Hypothalamus (tissue), 51 donors: Measurements from ENCODE around the gene NDUFS2.
A peak's percentile ranks its signal among the peaks of the same experiment; 100 is the strongest.

ENCODE experiments used
- DNase-seq, 51 donors: peaks; one replicate each; lab custom pipeline; 2025; lab: John Stamatoyannopoulos, UW

Gene NDUFS2

GRCh38 chr1:161192476-161193465 lies 9.4 kb upstream of the NDUFS2 start:
- DNase-seq: peak in 39 of 51 donors; percentile 14 to 72 (median 43)

DNA sequence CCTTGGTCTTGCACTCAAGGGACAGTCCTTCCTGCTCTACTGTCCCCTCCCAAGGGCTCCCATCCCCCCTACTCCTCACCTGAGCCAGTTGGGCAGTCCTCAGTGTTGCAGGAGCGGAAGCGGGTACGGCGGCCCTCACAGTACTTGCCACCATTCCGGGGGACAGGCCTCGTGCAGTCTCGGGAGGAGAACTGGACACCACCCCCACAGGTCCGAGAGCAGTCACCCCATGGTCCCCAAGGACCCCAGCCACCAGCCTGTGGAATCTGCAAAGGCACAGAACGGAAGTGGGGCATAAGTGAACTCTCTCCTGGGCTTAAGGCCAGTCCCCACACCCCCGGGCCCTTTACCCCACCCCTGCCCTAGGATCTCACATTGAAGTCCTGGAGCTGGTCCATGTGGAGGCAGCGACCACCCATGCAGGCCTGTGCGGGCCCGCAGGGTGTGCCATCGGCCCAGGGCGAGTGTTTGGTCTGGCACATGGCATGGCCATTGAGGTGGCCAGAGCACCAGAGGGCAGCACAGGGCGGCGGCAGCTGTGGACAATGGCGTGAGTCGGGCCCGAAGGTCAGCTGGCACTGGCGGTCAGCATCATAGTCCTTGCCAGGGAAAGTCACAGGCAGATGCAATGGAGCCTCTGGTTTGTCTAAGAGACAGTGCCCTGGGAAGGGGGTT lies 8.5 kb upstream of the NDUFS2 start:
- DNase-seq: peak in 45 of 51 donors; percentile 19 to 88 (median 71)

- peak in 6 of 51 donors; percentile 10 to 21 (median 13) for DNase-seq
These were observed 7.0 kb upstream of the NDUFS2 start for GRCh38 chr1:161195171-161195570.

DNA sequence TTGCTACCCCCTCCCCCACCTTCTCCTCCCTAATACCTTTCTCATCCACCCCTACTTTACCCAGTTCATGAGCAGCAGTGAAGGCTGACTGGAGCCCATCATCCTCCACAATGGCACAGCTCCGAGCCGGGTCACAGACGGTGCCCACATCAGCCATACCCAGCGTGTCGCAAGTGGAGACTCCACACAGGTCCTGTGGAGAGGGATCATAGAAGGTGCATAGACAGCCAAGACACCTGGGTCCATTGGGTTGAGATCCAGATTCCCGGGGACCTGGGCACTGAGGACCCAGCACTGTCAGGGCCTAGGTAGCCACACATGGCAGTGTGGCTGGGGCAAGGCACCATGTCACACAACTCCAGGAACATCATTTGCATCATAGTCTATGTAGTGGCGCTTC lies 6.1 kb upstream of the NDUFS2 start:
- no peak for DNase-seq

DNA sequence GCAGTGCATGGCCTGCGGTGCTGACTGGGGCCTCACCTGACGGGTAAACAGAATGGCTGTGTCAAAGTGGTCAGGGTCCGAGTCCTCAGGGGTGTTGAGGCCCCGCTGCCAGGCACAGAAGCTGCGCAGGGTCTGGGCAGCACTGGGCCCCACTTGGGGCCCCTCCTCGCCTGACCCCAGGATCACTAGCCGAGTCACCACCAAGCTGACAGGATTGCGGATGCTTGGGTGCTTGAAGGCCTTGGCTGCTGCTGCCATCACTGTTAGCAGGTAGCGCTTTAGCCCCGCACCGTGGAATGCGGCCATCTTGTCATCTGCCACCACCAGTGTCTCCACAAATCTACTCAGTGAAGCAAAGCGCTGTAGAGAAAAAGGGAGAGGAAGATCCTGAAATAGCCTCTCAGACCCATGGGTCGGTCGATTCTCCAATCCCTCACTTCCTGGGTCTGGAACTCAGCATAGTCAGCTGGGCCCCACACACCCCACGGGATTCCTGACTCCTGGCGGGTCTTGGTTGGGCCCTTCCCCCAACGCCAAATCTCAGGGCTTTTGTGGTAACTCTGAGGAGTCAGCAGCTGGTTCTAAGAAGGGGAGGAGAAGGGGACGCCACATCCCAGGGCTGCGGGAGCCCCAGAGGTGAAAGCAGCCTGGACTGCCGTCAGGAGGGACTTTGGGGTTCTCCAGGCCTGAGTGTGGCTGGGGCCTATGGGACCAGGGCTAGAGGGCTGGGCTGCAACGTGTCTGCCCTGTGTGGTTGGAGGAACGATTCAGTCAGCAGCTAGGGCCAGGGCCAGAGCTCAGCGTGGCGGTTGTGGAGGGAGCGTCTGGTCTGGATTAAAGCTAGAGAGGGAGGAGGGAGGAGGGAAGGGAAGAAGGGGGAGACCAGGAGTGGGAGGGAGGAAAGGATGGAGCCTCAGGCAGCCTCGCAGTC lies 5.4 kb upstream of the NDUFS2 start:
- DNase-seq: peak in 8 of 51 donors; percentile 13 to 37 (median 20)

GRCh38 chr1:161197560-161198193 lies 4.5 kb upstream of the NDUFS2 start:
- DNase-seq: peak in 1 of 51 donors; percentile 6

DNA sequence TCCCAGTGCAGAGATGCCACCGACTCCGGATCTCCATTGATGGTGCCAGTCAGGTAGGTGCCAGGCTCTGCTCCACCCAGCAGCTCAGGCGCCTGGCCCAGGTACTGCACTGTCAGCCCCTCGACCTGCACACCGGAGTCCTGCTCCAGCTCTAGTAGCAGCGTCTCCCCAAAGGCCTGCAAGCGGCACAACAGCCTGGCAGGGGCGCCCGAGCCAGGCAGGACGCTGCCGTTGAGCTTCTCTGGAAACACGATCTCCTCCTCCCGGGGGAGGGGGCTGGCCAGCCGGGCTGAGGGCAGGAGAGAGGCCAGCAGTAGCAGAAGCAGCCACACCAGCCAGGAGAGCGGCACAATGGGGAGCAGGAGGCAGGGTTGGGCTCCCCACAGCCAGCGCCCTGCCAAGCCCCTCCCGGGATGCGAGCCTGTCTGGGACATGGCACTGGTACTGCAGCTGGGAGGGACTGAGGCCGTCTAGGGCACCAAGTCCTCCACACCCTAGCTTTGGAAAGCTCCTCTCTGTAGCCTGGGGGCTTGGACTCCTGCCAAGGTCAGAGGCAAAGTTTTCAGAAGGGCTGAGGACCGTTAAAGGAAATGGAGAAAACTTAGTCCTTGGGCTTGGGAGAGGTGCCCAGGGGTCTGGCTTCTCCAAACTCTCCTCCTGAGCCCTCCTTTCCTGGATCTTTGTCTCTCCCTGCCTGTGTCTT lies 3.8 kb upstream of the NDUFS2 start:
- peak in 31 of 51 donors; percentile 15 to 70 (median 41) for DNase-seq

DNA sequence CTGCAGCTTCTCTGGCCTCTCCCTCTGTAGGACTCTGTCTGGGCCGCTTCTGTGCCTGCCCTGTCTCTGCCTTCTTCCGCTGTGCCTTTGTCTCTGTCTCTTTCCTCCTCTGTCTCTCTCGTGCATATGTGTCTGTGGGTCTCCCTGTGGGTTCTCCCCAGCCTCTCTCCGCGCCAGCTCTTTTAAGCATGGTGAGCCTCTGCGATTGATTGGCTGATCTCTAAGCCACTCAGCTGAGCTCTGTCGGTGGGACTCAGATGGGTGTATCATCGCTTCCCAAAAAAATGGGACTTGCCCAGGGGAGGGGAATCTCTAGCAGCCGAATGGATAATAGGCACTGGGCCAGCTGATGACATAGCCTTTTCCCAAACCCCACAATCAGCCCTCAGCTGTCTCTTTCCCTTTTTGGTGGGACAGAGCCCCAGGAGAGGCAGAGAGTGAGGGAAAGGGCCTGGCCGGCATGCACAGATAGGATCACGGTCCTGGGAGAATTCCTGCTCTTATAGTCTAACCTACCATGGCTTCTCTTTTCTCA lies 3.2 kb upstream of the NDUFS2 start, which contains the start of gene ADAMTS4:
ADAMTS4 (minus strand) TSS at position 158 of the 535 bp plus-strand sequence. CDS start 427 bp downstream, outside the sequence.
- peak in 47 of 51 donors; percentile 18 to 92 (median 66) for DNase-seq

- peak in 8 of 51 donors; percentile 10 to 77 (median 26) for DNase-seq
These were observed 2.5 kb upstream of the NDUFS2 start for GRCh38 chr1:161199506-161200139.

DNA sequence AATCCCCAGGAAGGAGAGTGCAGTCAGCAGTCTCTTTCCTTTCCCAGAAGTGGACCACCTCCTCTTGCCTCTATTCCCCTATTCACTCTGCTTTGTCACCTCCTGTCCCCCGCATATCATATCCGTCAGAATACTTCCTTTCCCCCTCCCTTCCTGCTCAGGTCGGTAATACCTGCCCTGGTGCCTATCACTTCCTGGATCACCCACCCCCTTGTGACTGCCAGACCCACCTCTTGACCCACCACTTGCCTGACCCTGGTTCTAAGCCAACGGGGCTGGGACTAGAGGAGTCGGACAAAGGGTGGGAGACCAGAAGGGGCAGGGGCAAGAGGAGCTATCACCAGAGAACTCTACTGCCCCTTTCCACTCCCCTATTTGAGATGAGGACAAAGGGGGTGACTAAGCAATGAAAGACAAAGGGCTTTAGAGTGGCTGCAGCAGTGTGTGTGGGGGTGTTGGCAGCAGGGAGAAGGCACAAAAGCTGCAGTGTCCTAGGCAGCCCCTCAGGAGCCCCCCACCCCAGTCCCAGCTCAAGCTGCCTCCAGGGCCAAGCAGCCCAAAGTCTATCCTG lies 1.7 kb upstream of the NDUFS2 start:
- DNase-seq: peak in 40 of 51 donors; percentile 33 to 89 (median 65)

DNA sequence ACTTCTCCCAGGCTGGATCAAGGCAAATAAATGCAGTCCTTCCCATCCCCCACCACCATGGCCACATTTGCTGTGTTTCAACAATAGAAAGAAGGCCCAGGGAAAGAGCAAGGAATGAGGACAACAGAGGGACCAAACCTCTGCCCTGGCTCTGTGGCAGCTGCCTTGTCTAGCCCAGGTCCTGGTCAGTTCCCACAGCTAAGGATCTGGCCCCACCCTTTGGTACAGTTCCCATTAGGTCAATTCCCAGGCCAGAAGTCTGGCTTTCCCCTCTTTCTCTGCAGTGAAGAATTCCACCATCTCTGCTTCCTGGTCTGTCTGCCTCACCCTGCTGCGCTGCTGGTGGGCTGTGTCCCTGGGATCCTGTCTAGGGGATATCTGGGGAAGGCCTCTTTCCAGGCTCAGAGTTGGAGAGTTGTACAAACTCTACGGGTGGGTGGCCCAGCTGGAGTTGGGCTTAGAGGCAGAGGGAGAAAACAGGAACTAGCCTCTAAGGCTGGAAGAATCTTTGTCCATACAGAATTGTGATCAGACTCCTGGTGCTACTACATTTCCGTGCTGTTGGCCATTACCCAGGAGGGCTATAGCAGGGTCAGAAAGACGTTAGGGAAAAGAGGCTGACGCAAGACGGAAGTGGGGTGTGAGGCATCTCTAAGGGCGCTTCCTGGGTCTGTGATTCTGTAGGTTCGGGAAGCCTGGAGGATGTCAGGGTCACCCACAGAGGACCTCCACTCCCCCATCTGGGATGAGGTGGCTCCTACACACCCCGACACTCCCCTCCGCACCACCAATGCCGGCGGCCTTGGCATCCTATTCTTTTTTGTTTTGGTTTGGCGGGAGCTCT lies 953 bp upstream of the NDUFS2 start:
- peak in 21 of 51 donors; percentile 16 to 83 (median 53) for DNase-seq

GRCh38 chr1:161206411-161207140 lies 4.4 kb downstream of the NDUFS2 start:
- DNase-seq: no peak

GRCh38 chr1:161207173-161207572 lies 5.0 kb downstream of the NDUFS2 start:
- peak in 1 of 51 donors; percentile 3 for DNase-seq

GRCh38 chr1:161209790-161210409 lies 7.7 kb downstream of the NDUFS2 start:
- peak in 42 of 51 donors; percentile 10 to 77 (median 52) for DNase-seq

GRCh38 chr1:161214369-161214768 lies 12.2 kb downstream of the NDUFS2 start:
- no peak for DNase-seq

DNA sequence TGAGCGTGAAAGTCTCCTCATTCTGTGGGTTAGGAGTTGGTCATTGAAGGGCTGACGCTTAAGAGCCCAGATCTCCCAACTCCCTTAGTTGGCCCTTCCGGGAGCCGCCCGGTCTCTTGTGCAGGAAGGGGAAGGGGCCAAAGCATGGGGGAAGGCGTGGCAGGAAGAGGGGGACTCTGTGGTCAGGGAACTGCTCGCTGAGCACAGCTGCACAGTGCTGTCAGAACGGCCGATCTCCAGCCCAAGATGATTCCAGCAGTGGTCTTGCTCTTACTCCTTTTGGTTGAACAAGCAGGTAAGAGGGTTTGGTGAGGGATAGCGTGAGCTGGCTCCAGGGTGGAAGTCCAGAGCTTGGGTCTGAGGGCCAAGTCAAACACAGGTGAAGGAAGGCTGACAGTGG lies 12.9 kb downstream of the NDUFS2 start, which contains the start of gene FCER1G:
FCER1G (plus strand) TSS at position 220 of the 400 bp plus-strand sequence; CDS start at position 247, 27 bp downstream.
- peak in 10 of 51 donors; percentile 8 to 22 (median 16) for DNase-seq
